Neuronal stem cell (in vitro differentiated cells): ENCODE data around the gene TMEM220.

Experiments used
- DNase-seq: peaks from one replicate; pipeline ENCODE4 v3.0.0-alpha.2; 2013; ENCODE audit warnings: low spot score
- H2AFZ ChIP-seq: one replicate; pipeline ENCODE4 v1.6.1; 2013; ENCODE audit warnings: mild to moderate bottlenecking, low read length, inconsistent platforms
- H2AK5ac ChIP-seq: 2 replicates; pipeline ENCODE4 v1.6.1; 2013; ENCODE audit warnings: low read depth, mild to moderate bottlenecking, inconsistent platforms, low read length, moderate library complexity, mixed read lengths
- H2BK120ac ChIP-seq: 2 replicates; pipeline ENCODE4 v1.6.1; 2013; ENCODE audit warnings: low read depth, mild to moderate bottlenecking, inconsistent platforms, low read length, moderate library complexity, mixed read lengths
- H2BK12ac ChIP-seq: one replicate; pipeline ENCODE4 v1.6.1; 2013; ENCODE audit warnings: low read length, inconsistent platforms
- H2BK15ac ChIP-seq: 2 replicates; pipeline ENCODE4 v1.6.1; 2013; ENCODE audit warnings: mild to moderate bottlenecking, low read length, inconsistent platforms, mixed read lengths
- H2BK5ac ChIP-seq: one replicate; pipeline ENCODE4 v1.6.1; 2013; ENCODE audit warnings: inconsistent platforms, mild to moderate bottlenecking, low read length, moderate library complexity
- H3K14ac ChIP-seq: one replicate; pipeline ENCODE4 v1.6.1; 2013; ENCODE audit warnings: low read length, inconsistent platforms
- H3K18ac ChIP-seq: 2 replicates; pipeline ENCODE4 v1.6.1; 2013; ENCODE audit warnings: low read length, inconsistent platforms
- H3K23ac ChIP-seq: 2 replicates; pipeline ENCODE4 v1.6.1; 2013; ENCODE audit warnings: low read depth, mild to moderate bottlenecking, mixed read lengths, low read length, inconsistent platforms; ENCODE audit not compliant: poor library complexity
- H3K27ac ChIP-seq: replicated peaks from 3 replicates; pipeline ENCODE4 v1.5.1; 2013; ENCODE audit warnings: low read length, inconsistent platforms
- H3K27me3 ChIP-seq, 3 experiments: 2 replicates each; pipeline ENCODE4 v1.6.1; 2013; ENCODE audit warnings: low read length in 3 of 3, mild to moderate bottlenecking in 2 of 3, inconsistent platforms in 1 of 3, low read depth in 1 of 3, mixed read lengths in 1 of 3, moderate library complexity in 1 of 3; ENCODE audit not compliant: control insufficient read depth in 3 of 3, insufficient read depth in 3 of 3
- H3K36me3 ChIP-seq, 2 donors: replicated peaks in 1 of 2; 2 replicates each; pipeline ENCODE4 v1.6.1; 2013; ENCODE audit warnings: low read length in 2 of 2; ENCODE audit not compliant: control insufficient read depth in 2 of 2, insufficient read depth in 2 of 2
- H3K4ac ChIP-seq: 2 replicates; pipeline ENCODE4 v1.6.1; 2013; ENCODE audit warnings: inconsistent platforms, mild to moderate bottlenecking, low read length, moderate library complexity
- H3K4me1 ChIP-seq, 2 donors: 1 replicate in 1 of 2; 2 replicates in 1 of 2; pipeline ENCODE4 v1.6.1; 2013; ENCODE audit warnings: low read length in 2 of 2, low read depth in 1 of 2; ENCODE audit not compliant: control insufficient read depth in 2 of 2, insufficient read depth in 1 of 2
- H3K4me2 ChIP-seq: one replicate; pipeline ENCODE4 v1.6.1; 2013; ENCODE audit warnings: mild to moderate bottlenecking, low read length, inconsistent platforms; ENCODE audit not compliant: insufficient read depth, poor library complexity, severe bottlenecking
- H3K4me3 ChIP-seq, 2 donors: 2 replicates each; pipeline ENCODE4 v1.5.1; 2013; ENCODE audit warnings: low read length in 2 of 2, mild to moderate bottlenecking in 2 of 2, inconsistent platforms in 1 of 2, moderate library complexity in 1 of 2
- H3K79me1 ChIP-seq: one replicate; pipeline ENCODE4 v1.6.1; 2013; ENCODE audit warnings: low read depth, mild to moderate bottlenecking, inconsistent platforms, low read length, moderate library complexity
- H3K9ac ChIP-seq: one replicate; pipeline ENCODE4 v1.6.1; 2013; ENCODE audit warnings: mild to moderate bottlenecking, low read depth, low read length, inconsistent platforms; ENCODE audit not compliant: poor library complexity
- H3K9me3 ChIP-seq, 2 donors: replicated peaks in 1 of 2; 2 replicates each; pipeline versions ENCODE3 to v1.6.1; 2013; ENCODE audit warnings: low read length in 2 of 2, mild to moderate bottlenecking in 2 of 2, inconsistent platforms in 1 of 2, low read depth in 1 of 2, mixed read lengths in 1 of 2, moderate library complexity in 1 of 2; ENCODE audit not compliant: control insufficient read depth in 2 of 2, insufficient read depth in 1 of 2
- H4K8ac ChIP-seq: one replicate; pipeline ENCODE4 v1.6.1; 2013; ENCODE audit warnings: low read depth, mild to moderate bottlenecking, inconsistent platforms, low read length, moderate library complexity
- H4K91ac ChIP-seq: one replicate; pipeline ENCODE4 v1.6.1; 2013; ENCODE audit warnings: low read length, low read depth, mild to moderate bottlenecking, inconsistent platforms; ENCODE audit not compliant: poor library complexity
- WGBS, 2 donors: extraction: QIAGEN DNeasy Blood & Tissue Kit; methylation state at CpG; one replicate each; pipeline ENCODE4 v1.1.7; 2013; ENCODE audit warnings: missing lambda C conversion rate in 2 of 2, mixed read lengths in 1 of 2; ENCODE audit not compliant: insufficient read length in 2 of 2, insufficient replicate concordance in 1 of 2; ENCODE audit errors: extremely low coverage in 2 of 2; 5-methylcytosine and 5-hydroxymethylcytosine counted together

The TMEM220 gene

DNA sequence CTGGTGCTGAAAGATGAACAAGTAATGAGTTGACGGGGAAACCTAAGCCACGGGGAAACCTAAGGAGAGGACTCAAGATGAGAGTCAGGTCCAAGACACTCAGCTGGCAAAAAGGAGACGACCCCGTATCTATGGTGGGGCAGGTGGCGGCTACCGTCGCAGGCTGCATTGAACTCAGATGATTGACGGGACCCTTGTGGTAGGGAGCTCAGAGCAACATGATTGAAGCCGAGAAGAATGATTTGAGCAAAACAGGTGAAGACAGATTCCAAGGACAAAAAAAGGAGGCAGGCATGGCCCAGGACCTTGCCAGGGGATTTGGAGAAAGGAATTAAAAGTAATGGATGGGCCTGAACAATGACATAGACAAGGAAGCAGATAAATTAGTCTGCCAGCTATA, 65.3 kb downstream of the TMEM220 start:
- no peak overlapping the region for H3K9ac ChIP-seq
- no peak overlapping the region for H4K91ac ChIP-seq
- H2BK12ac ChIP-seq = no peak overlapping the region
- H3K27ac ChIP-seq = no peak overlapping the region
- H3K14ac ChIP-seq = no peak overlapping the region
- WGBS, 2 donors = no CpG with 5 or more reads among the region's 9 CpGs
- H4K8ac ChIP-seq = no peak overlapping the region
- no peaks in the 10 kb centered on the region for H3K79me1 ChIP-seq
- no peak overlapping the region for H3K18ac ChIP-seq
- no peak overlapping the region for H2AK5ac ChIP-seq
- H2BK5ac ChIP-seq = no peak overlapping the region
- H3K4ac ChIP-seq = no peak overlapping the region
- peaks cover 0 to 2% of the 10 kb centered on the region in 2 donors for H3K36me3 ChIP-seq
- DNase-seq = no peak
- H3K27me3 ChIP-seq = no peaks in the 10 kb centered on the region
- no peak overlapping the region for H2BK15ac ChIP-seq
- H2AFZ ChIP-seq = no peak overlapping the region
- H3K23ac ChIP-seq = no peak overlapping the region
- H3K4me2 ChIP-seq = no peak overlapping the region
- no peaks in the 10 kb centered on the region for H3K9me3 ChIP-seq
- H3K4me1 ChIP-seq = peaks cover 0 to 5% of the 10 kb centered on the region in 2 donors
- no peak overlapping the region for H2BK120ac ChIP-seq
- no peak overlapping the region for H3K4me3 ChIP-seq
